DND-41 (cell line): ENCODE measurements around the gene PXDC1.

Experiments used
- ATAC-seq: fragments of 200-7000 bp; cut with Tn5 transposase; 3 replicates; pipeline ENCODE4 v1.9.1; 2021; ENCODE audit warnings: low read depth; ENCODE audit not compliant: insufficient read depth
- DNase-seq: peaks from one replicate; pipeline ENCODE4 v3.0.0-alpha.2; 2020
- H2AFZ ChIP-seq: 2 replicates; pipeline ENCODE4 v1.6.0; 2012; ENCODE audit warnings: low read depth, low read length
- H3K27ac ChIP-seq: 2 replicates; pipeline ENCODE4 v1.5.1; 2012; ENCODE audit warnings: low read length, inconsistent platforms
- H3K27me3 ChIP-seq: fragments of 200-600 bp; sonication (generic); 2 replicates; pipeline ENCODE4 v1.6.0; 2012; ENCODE audit warnings: low read length, mild to moderate bottlenecking, inconsistent platforms; ENCODE audit not compliant: insufficient read depth, poor library complexity
- H3K36me3 ChIP-seq: 2 replicates; pipeline ENCODE4 v1.5.1; 2012; ENCODE audit warnings: low read length, inconsistent platforms; ENCODE audit not compliant: insufficient read depth
- H3K4me1 ChIP-seq: 2 replicates; pipeline ENCODE4 v1.5.1; 2012; ENCODE audit warnings: mild to moderate bottlenecking, low read length; ENCODE audit not compliant: insufficient read depth
- H3K4me2 ChIP-seq: 2 replicates; pipeline ENCODE4 v1.6.0; 2012; ENCODE audit warnings: mild to moderate bottlenecking, moderate library complexity, low read length, inconsistent platforms; ENCODE audit not compliant: insufficient read depth
- H3K4me3 ChIP-seq, 2 experiments: fragments of 200-600 bp in 1 of 2; shearing (Covaris generic) in 1 of 2; 2 replicates each; pipeline ENCODE4 v1.5.1; 2012 to 2016; ENCODE audit warnings: inconsistent platforms in 2 of 2, low read length in 2 of 2, mild to moderate bottlenecking in 2 of 2, low read depth in 1 of 2, moderate library complexity in 1 of 2
- H3K79me2 ChIP-seq: 2 replicates; pipeline ENCODE4 v1.6.0; 2012; ENCODE audit warnings: low read length, inconsistent platforms; ENCODE audit not compliant: insufficient read depth
- H3K9ac ChIP-seq: 2 replicates; pipeline ENCODE4 v1.6.0; 2012; ENCODE audit warnings: low read depth, mild to moderate bottlenecking, inconsistent platforms, low read length, moderate library complexity
- H3K9me3 ChIP-seq: 2 replicates; pipeline ENCODE4 v1.5.1; 2012; ENCODE audit warnings: low read length, moderate library complexity, mild to moderate bottlenecking, inconsistent platforms; ENCODE audit not compliant: insufficient read depth, severe bottlenecking
- H4K20me1 ChIP-seq: 2 replicates; pipeline ENCODE4 v1.6.0; 2012; ENCODE audit warnings: low read length; ENCODE audit not compliant: insufficient read depth
- CTCF ChIP-seq: IDR thresholded peaks from 2 replicates; pipeline ENCODE4 v1.5.1; 2012; ENCODE audit warnings: borderline replicate concordance, low read length, moderate library complexity, mild to moderate bottlenecking; ENCODE audit not compliant: poor library complexity, severe bottlenecking; ENCODE audit errors: extremely low read depth
- EZH2 ChIP-seq: IDR thresholded peaks from 3 replicates; pipeline ENCODE4 v1.6.1; 2012; ENCODE audit warnings: borderline replicate concordance, low read depth, mild to moderate bottlenecking, moderate library complexity, low read length, inconsistent platforms; ENCODE audit not compliant: severe bottlenecking

PXDC1 gene

GRCh38 chr6:3798055-3798919 is 46.8 kb upstream of the PXDC1 start:
- peaks cover 20% of the 10 kb centered on the region for H3K27me3 ChIP-seq
- ATAC-seq (no peak), DNase-seq (no peak)
- no peak overlapping the region for H3K27ac ChIP-seq
- H3K4me1 ChIP-seq = no peaks in the 10 kb centered on the region
- H3K4me2 ChIP-seq = no peak overlapping the region
- H3K79me2 ChIP-seq = no peaks in the 10 kb centered on the region
- H3K36me3 ChIP-seq = no peaks in the 10 kb centered on the region
- no peaks in the 10 kb centered on the region for H4K20me1 ChIP-seq
- H3K4me3 ChIP-seq = no peak overlapping the region
- TF ChIP-seq CTCF (no peak), EZH2 (no peak)
- no peak overlapping the region for H3K9ac ChIP-seq
- H3K9me3 ChIP-seq = no peaks in the 10 kb centered on the region
- no peak overlapping the region for H2AFZ ChIP-seq

- no peak overlapping the region for H2AFZ ChIP-seq
- no peak overlapping the region for H3K4me3 ChIP-seq
- no peak overlapping the region for H3K9ac ChIP-seq
- no peaks in the 10 kb centered on the region for H3K79me2 ChIP-seq
- no peaks in the 10 kb centered on the region for H4K20me1 ChIP-seq
- H3K36me3 ChIP-seq = no peaks in the 10 kb centered on the region
- no peak overlapping the region for H3K27ac ChIP-seq
- H3K4me2 ChIP-seq = no peak overlapping the region
- H3K27me3 ChIP-seq = peaks cover 20% of the 10 kb centered on the region
- no peaks in the 10 kb centered on the region for H3K9me3 ChIP-seq
- no peaks in the 10 kb centered on the region for H3K4me1 ChIP-seq
- DNase-seq = no peak
- no peak for ATAC-seq
- TF ChIP-seq CTCF = no peak
- TF ChIP-seq EZH2 = no peak
These were observed 45.9 kb upstream of the PXDC1 start for GRCh38 chr6:3797231-3798054.

GRCh38 chr6:3796719-3797041 is 45.2 kb upstream of the PXDC1 start:
- Histone ChIP-seq H3K4me3 (no peak overlapping the region), H2AFZ (no peak overlapping the region), H3K79me2 (no peaks in the 10 kb centered on the region), H3K27ac (no peak overlapping the region), H3K9me3 (no peaks in the 10 kb centered on the region), H3K4me1 (no peaks in the 10 kb centered on the region), H3K36me3 (no peaks in the 10 kb centered on the region), H3K27me3 (peaks cover 20% of the 10 kb centered on the region), H3K9ac (no peak overlapping the region), H3K4me2 (no peak overlapping the region), H4K20me1 (no peaks in the 10 kb centered on the region)
- DNase-seq (no peak), ATAC-seq (no peak)
- TF ChIP-seq EZH2 (no peak), CTCF (no peak)
